Heart right ventricle (tissue), 16 donors: ENCODE data around the gene ADGRE3. TPM values are rescaled to one million over a fixed set of nuclear protein-coding genes. Genes with fewer than 3 reads are reported as not detected.
"Not testable (repeated sequence)": the region's sequence is repeated elsewhere in the genome, so short reads cannot be mapped to it uniquely, and the experiment has no call there.

Experiments
- ATAC-seq, 8 donors: fragments of 200-7000 bp; cut with Tn5 transposase; one replicate each; pipeline ENCODE4 v1.9.1; 2020; ENCODE audit warnings: mild to moderate bottlenecking in 8 of 8, moderate library complexity in 8 of 8, moderate number of reproducible peaks in 1 of 8
- DNase-seq, 2 donors: peaks; one replicate each; pipeline ENCODE4 v3.0.0-alpha.2; 2020
- H3K27ac ChIP-seq, 10 donors: fragments of 200-600 bp; sonication (generic) in 2 of 10; one replicate each; pipeline versions ENCODE4 v1.5.0 to v1.8.0; 2020 to 2022; ENCODE audit warnings: mild to moderate bottlenecking in 3 of 10
- H3K27me3 ChIP-seq, 7 donors: fragments of 200-600 bp; one replicate each; pipeline ENCODE4 v1.8.0; 2021 to 2022; ENCODE audit warnings: mild to moderate bottlenecking in 2 of 7
- H3K36me3 ChIP-seq, 9 donors: fragments of 200-600 bp; sonication (generic) in 1 of 9; one replicate each; pipeline versions ENCODE4 v1.5.0 to v1.8.0; 2020 to 2022; ENCODE audit warnings: mild to moderate bottlenecking in 2 of 9
- H3K4me1 ChIP-seq, 9 donors: fragments of 200-600 bp; sonication (generic) in 1 of 9; one replicate each; pipeline versions ENCODE4 v1.5.0 to v1.8.0; 2020 to 2022; ENCODE audit warnings: mild to moderate bottlenecking in 4 of 9
- H3K4me3 ChIP-seq, 10 donors: fragments of 200-600 bp; sonication (generic) in 2 of 10; one replicate each; pipeline versions ENCODE4 v1.5.0 to v1.8.0; 2020 to 2022; ENCODE audit warnings: mild to moderate bottlenecking in 7 of 10, moderate library complexity in 2 of 10
- H3K9me3 ChIP-seq, 11 donors: fragments of 200-600 bp in 10 of 11; sonication (generic) in 2 of 11; one replicate each; pipeline versions ENCODE4 v1.5.0 to v1.8.0; 2013 to 2022; ENCODE audit warnings: mild to moderate bottlenecking in 2 of 11, control low read depth in 1 of 11, moderate library complexity in 1 of 11
- WGBS, 2 donors: extraction: QIAGEN DNeasy Blood & Tissue Kit; methylation state at CpG; one replicate each; pipeline ENCODE4 v1.1.7; 2013; ENCODE audit warnings: inconsistent platforms in 1 of 2; 5-methylcytosine and 5-hydroxymethylcytosine counted together
- intact Hi-C, 10 donors: fragments of 100-400 bp; cut with DNase I; formaldehyde crosslinking; loops; one replicate each; pipeline versions ENCODE4 v1.11.1 to v1.14.2; 2022
- polyA plus RNA-seq, 2 donors: library from polyadenylated mRNA; stranded (reverse); fragments of 200-250 nt; gene quantifications; one replicate each; pipeline ENCODE4 v1.2.3, GENCODE V29; 2013
- total RNA-seq, 10 donors: library from RNA; stranded (reverse); fragmentation: NEBNext Ultra II Directional in 3 of 10; extraction: Animal tissue kit (Norgen Biotek cat#: 25700) in 3 of 10; gene quantifications; one replicate each; pipeline versions ENCODE4 v1.2.1 to v1.2.4, GENCODE V29; 2021 to 2023
- TF ChIP-seq, protein P1 (sequence below), 9 donors: fragments of 200-600 bp; sonication (generic) in 2 of 9; IDR thresholded peaks; one replicate each; pipeline versions ENCODE4 v1.5.0 to v1.8.0; 2021 to 2022; ENCODE audit warnings: antibody characterized with exemption in 9 of 9, mild to moderate bottlenecking in 5 of 9, moderate library complexity in 1 of 9
- donor health status: Arrhythmogenic right ventricular cardiomyopathy.
- donor health status: ischemic (EF 13 %, LVEDD 7.1; RV severe dilation, severe dysfunction).
- donor health status: healthy with polysubstance abuse.
- donor health status: DM: no; HTN: yes; CAD: no.
- donor health status: DM: no; HTN: no; CAD: no.
- donor health status: ischemic (EF 25% LVEDD 6.9; RV normal size, moderate dysfunction).
- donor health status: ischemic (EF 25% LVEDD 5.7; RV mildly dilated, moderate dysfunction).
- donor health status: healthy.
- donor health status: DM: yes; HTN: yes; CAD: no.
- donor health status: Ischemic cardiomyopathy.
- donor health status: ischemic (EF 35%, LVEDD 5.7; RV mildly dilated, moderate dysfunction).
- donor health status: nonischemic (EF 11% LVEDD 7.7; RV severe dilation, severe dysfunction).
- donor health status: DM: yes; HTN: yes; CAD: no.
- donor health status: PGD.
- donor health status: ischemic (EF 29% LVEDD 5.4; RV normal size, mild dysfunction).
- donor health status: nonischemic (EF 23%, LVEDD 6.1; RV moderate dilation, normal function).

The ADGRE3 gene
- total and polyA plus RNA-seq, 12 donors: 0.01 to 0.78 (median 0.23) TPM; not detected in 4

DNA sequence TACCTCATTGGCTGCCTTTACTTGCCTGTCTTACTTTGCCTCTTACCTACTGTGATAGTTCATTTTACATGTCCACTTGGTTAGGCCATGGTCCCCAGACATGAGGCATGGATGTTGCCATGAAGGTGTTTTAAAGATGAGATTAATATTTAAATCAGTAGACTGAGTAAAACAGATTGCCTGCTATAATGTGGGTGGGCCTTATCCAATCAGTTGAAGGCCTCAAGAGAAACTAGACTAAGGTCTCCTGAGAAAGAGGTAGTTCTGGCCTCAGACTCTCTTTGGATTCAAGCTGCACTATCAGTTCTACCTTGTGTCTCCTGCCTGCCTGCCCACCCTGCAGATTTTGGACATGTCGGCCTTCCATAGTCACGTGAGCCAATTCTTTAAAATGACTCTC, 26.1 kb downstream of the ADGRE3 start:
- H3K27me3 ChIP-seq: peaks cover 0 to 31% (median 11%) of the 10 kb centered on the region in 7 donors
- TF ChIP-seq, protein P1, sequence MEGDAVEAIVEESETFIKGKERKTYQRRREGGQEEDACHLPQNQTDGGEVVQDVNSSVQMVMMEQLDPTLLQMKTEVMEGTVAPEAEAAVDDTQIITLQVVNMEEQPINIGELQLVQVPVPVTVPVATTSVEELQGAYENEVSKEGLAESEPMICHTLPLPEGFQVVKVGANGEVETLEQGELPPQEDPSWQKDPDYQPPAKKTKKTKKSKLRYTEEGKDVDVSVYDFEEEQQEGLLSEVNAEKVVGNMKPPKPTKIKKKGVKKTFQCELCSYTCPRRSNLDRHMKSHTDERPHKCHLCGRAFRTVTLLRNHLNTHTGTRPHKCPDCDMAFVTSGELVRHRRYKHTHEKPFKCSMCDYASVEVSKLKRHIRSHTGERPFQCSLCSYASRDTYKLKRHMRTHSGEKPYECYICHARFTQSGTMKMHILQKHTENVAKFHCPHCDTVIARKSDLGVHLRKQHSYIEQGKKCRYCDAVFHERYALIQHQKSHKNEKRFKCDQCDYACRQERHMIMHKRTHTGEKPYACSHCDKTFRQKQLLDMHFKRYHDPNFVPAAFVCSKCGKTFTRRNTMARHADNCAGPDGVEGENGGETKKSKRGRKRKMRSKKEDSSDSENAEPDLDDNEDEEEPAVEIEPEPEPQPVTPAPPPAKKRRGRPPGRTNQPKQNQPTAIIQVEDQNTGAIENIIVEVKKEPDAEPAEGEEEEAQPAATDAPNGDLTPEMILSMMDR (IDR thresholded peaks at IDR 0.05): no peak
- no peak overlapping the region for H3K27ac ChIP-seq
- peaks cover 0 to 2% (median 0%) of the 10 kb centered on the region in 9 donors for H3K36me3 ChIP-seq
- no peak overlapping the region for H3K4me3 ChIP-seq
- intact Hi-C loops: no loop called here
- ATAC-seq (no peak), DNase-seq (no peak)
- 80 to 96% methylated on average over 2 of the region's 2 CpGs for WGBS, 2 donors
- H3K9me3 ChIP-seq: peaks cover 0 to under 1% (median 0%) of the 10 kb centered on the region in 11 donors
- H3K4me1 ChIP-seq: no peaks in the 10 kb centered on the region

DNA sequence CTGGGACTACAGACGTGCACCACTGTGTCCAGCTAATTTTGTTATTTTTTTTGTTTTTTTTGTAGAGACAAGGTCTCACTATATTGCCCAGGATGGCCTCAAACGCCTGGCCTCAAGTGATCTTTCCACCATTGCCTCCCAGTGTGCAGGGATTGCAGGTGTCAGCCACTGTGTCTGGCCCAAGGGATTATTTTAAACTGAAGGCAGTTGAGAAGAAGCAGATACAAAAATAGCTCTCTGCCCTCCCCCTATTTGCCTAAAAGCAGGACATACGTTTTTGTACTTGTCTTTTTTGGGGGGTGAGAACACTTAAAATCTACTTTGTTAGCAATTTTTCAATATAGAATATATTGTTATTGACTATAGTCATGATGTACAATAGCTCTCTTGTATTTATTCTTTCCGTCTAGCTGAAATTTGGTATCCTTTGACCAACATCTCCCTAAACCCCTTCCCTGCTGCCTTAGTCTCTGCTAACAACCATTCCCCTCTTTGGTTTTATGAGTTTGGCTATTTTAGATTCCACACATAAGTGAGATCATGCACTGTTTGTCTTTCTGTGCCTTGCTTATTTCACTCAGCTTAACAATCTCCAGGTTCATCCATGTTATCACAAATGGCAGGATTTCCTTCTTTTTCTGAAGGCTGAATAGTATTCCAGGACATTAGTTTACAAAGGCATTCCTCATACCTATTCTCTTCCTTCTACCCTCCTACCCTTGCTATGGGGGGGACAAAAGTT, 34.9 kb downstream of the ADGRE3 start:
- Histone ChIP-seq H3K4me1 (no peaks in the 10 kb centered on the region), H3K9me3 (peaks cover 0 to 19% (median 10%) of the 10 kb centered on the region in 11 donors), H3K27ac (no peak overlapping the region), H3K4me3 (no peak overlapping the region), H3K36me3 (peaks cover 0 to 6% (median 0%) of the 10 kb centered on the region in 9 donors), H3K27me3 (peaks cover 0 to 8% (median 0%) of the 10 kb centered on the region in 7 donors)
- no peak for ATAC-seq
- WGBS, 2 donors: 50% methylated on average over 4 of the region's 4 CpGs
- intact Hi-C loops: no loop called here
- DNase-seq: no peak
- TF ChIP-seq, protein P1 (IDR thresholded peaks at IDR 0.05): no peak

DNA sequence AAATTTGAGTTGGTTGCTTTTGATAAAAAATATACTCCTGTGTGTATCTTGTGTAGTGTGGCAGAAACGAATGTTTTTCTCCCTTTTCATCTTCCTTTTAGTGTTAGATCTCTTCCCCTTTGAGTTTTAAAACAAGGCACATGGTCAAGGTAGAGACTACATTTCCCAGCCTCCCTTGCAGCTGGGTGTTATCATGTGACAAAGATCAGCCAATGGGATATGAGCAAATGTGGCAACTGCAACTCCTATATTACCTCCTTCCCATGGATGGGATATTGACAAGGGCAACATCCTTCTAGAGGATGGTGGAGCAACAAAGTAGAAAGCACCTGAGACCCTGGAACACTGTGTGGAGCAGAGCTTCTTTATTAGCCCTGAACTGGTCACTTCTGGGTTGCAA, 42.4 kb downstream of the ADGRE3 start:
- TF ChIP-seq, protein P1 (IDR thresholded peaks at IDR 0.05): no peak
- Histone ChIP-seq H3K36me3 (no peaks in the 10 kb centered on the region), H3K4me3 (no peak overlapping the region), H3K9me3 (peaks cover 0 to 11% (median 6%) of the 10 kb centered on the region in 11 donors), H3K27ac (no peak overlapping the region), H3K4me1 (no peaks in the 10 kb centered on the region), H3K27me3 (no peaks in the 10 kb centered on the region)
- ATAC-seq: no peak
- 23 to 25% methylated on average over 1 of the region's 1 CpG for WGBS, 2 donors
- DNase-seq: no peak
- intact Hi-C loops: no loop called here

- intact Hi-C loops: no loop called here
- ATAC-seq (no peak), DNase-seq (no peak)
- Histone ChIP-seq H3K27me3 (no peaks in the 10 kb centered on the region), H3K4me3 (no peak overlapping the region), H3K4me1 (no peaks in the 10 kb centered on the region), H3K36me3 (no peaks in the 10 kb centered on the region), H3K9me3 (peaks cover 0 to 11% (median 6%) of the 10 kb centered on the region in 11 donors), H3K27ac (no peak overlapping the region)
- 71 to 87% methylated on average over 1 of the region's 1 CpG for WGBS, 2 donors
- TF ChIP-seq, protein P1 (IDR thresholded peaks at IDR 0.05): no peak
Observed at GRCh38 chr19:14629557-14629956, 45.1 kb downstream of the ADGRE3 start.

GRCh38 chr19:14624491-14624890, 50.2 kb downstream of the ADGRE3 start:
- 74 to 83% methylated on average over 6 of the region's 6 CpGs for WGBS, 2 donors
- H3K27me3 ChIP-seq, H3K4me3 ChIP-seq, DNase-seq, ATAC-seq, H3K36me3 ChIP-seq, intact Hi-C loops, H3K4me1 ChIP-seq, H3K27ac ChIP-seq: not testable (repeated sequence)
- H3K9me3 ChIP-seq: peaks cover 0 to 13% (median 9%) of the 10 kb centered on the region in 11 donors
